Measurements from ENCODE around the gene GBGT1. TPM values are rescaled to one million over a fixed set of nuclear protein-coding genes. Genes with fewer than 3 reads are reported as not detected.

Gene GBGT1
- total and polyA plus RNA-seq, 4 donors = 6.1 to 42.9 (median 23.2) TPM

- peaks cover 0 to 15% (median 7%) of the 10 kb centered on the region in 3 donors for H3K27me3 ChIP-seq (ENCODE audit: control insufficient read depth in 3 of 3, insufficient read depth in 3 of 3, low read length in 2 of 3)
- no peak overlapping the region for H3K27ac ChIP-seq (ENCODE audit: low read depth in 1 of 2, low read length in 1 of 2)
- ATAC-seq (ENCODE audit: insufficient read depth, low FRiP score) (no peak), DNase-seq (no peak)
- H3K36me3 ChIP-seq (ENCODE audit: control insufficient read depth in 4 of 4, insufficient read depth in 4 of 4, low read length in 4 of 4) = no peaks in the 10 kb centered on the region
- no peaks in the 10 kb centered on the region for H3K9me3 ChIP-seq (ENCODE audit: control insufficient read depth in 4 of 4, insufficient read depth in 3 of 4, low read length in 3 of 4)
- 84 to 90% methylated on average over 6 of the region's 6 CpGs for WGBS, 2 donors
- H3K4me1 ChIP-seq (ENCODE audit: control insufficient read depth in 5 of 5, insufficient read depth in 5 of 5, low read length in 5 of 5) = no peaks in the 10 kb centered on the region
- H3K4me3 ChIP-seq = no peak overlapping the region
- TF ChIP-seq, protein P1, sequence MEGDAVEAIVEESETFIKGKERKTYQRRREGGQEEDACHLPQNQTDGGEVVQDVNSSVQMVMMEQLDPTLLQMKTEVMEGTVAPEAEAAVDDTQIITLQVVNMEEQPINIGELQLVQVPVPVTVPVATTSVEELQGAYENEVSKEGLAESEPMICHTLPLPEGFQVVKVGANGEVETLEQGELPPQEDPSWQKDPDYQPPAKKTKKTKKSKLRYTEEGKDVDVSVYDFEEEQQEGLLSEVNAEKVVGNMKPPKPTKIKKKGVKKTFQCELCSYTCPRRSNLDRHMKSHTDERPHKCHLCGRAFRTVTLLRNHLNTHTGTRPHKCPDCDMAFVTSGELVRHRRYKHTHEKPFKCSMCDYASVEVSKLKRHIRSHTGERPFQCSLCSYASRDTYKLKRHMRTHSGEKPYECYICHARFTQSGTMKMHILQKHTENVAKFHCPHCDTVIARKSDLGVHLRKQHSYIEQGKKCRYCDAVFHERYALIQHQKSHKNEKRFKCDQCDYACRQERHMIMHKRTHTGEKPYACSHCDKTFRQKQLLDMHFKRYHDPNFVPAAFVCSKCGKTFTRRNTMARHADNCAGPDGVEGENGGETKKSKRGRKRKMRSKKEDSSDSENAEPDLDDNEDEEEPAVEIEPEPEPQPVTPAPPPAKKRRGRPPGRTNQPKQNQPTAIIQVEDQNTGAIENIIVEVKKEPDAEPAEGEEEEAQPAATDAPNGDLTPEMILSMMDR (IDR thresholded peaks at IDR 0.05; ENCODE audit: control extremely low read depth, extremely low read depth) = no peak
- H3K9ac ChIP-seq (ENCODE audit: insufficient read depth in 1 of 2, low read length in 2 of 2) = no peak overlapping the region
These were observed 23.0 kb upstream of the GBGT1 start for GRCh38 chr9:133186736-133187135.

- no peaks in the 10 kb centered on the region for H3K9me3 ChIP-seq (ENCODE audit: control insufficient read depth in 4 of 4, insufficient read depth in 3 of 4, low read length in 3 of 4)
- H3K36me3 ChIP-seq (ENCODE audit: control insufficient read depth in 4 of 4, insufficient read depth in 4 of 4, low read length in 4 of 4) = no peaks in the 10 kb centered on the region
- TF ChIP-seq, protein P1 (IDR thresholded peaks at IDR 0.05; ENCODE audit: control extremely low read depth, extremely low read depth) = peak; percentile 24
- H3K27ac ChIP-seq (ENCODE audit: low read depth in 1 of 2, low read length in 1 of 2) = no peak overlapping the region
- WGBS, 2 donors = 6 to 10% methylated on average over 7 of the region's 8 CpGs
- DNase-seq (peak; percentile 64 to 83 (median 81)), ATAC-seq (ENCODE audit: insufficient read depth, low FRiP score) (peak; percentile 60)
- H3K9ac ChIP-seq (ENCODE audit: insufficient read depth in 1 of 2, low read length in 2 of 2) = no peak overlapping the region
- H3K4me1 ChIP-seq (ENCODE audit: control insufficient read depth in 5 of 5, insufficient read depth in 5 of 5, low read length in 5 of 5) = no peaks in the 10 kb centered on the region
- H3K4me3 ChIP-seq = no peak overlapping the region
- H3K27me3 ChIP-seq (ENCODE audit: control insufficient read depth in 3 of 3, insufficient read depth in 3 of 3, low read length in 2 of 3) = peaks cover 0 to 15% (median 7%) of the 10 kb centered on the region in 3 donors
These were observed 21.3 kb upstream of the GBGT1 start for GRCh38 chr9:133184971-133185370.

DNA sequence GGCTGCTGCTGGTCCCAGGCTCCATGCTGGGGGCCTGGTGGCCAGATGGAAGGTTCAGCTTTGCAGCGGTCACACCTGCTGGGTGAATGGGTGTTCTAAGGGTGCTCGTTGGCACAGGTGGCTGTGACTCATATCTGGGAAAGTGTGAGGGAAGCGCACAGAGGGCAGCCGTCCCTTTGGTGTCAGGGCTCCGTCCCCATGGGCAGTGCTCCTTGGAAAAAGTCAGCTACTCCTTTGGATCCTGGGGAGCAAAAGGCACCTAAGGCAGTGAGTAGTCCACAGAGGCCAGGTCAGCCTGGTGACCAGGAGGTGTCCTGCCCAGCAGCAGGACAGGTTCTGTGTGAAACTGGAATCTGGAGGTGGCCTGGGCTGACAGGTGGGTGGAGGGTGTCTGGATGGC lies 18.4 kb upstream of the GBGT1 start:
- Histone ChIP-seq H3K27me3 (ENCODE audit: control insufficient read depth in 3 of 3, insufficient read depth in 3 of 3, low read length in 2 of 3) (peaks cover 0 to 14% (median 7%) of the 10 kb centered on the region in 3 donors), H3K27ac (ENCODE audit: low read depth in 1 of 2, low read length in 1 of 2) (no peak overlapping the region), H3K36me3 (ENCODE audit: control insufficient read depth in 4 of 4, insufficient read depth in 4 of 4, low read length in 4 of 4) (no peaks in the 10 kb centered on the region), H3K9me3 (ENCODE audit: control insufficient read depth in 4 of 4, insufficient read depth in 3 of 4, low read length in 3 of 4) (no peaks in the 10 kb centered on the region), H3K4me1 (ENCODE audit: control insufficient read depth in 5 of 5, insufficient read depth in 5 of 5, low read length in 5 of 5) (no peaks in the 10 kb centered on the region), H3K9ac (ENCODE audit: insufficient read depth in 1 of 2, low read length in 2 of 2) (no peak overlapping the region), H3K4me3 (no peak overlapping the region)
- ATAC-seq (ENCODE audit: insufficient read depth, low FRiP score) (no peak), DNase-seq (no peak)
- TF ChIP-seq, protein P1 (IDR thresholded peaks at IDR 0.05; ENCODE audit: control extremely low read depth, extremely low read depth) = no peak
- 85 to 90% methylated on average over 5 of the region's 5 CpGs for WGBS, 2 donors

GRCh38 chr9:133181561-133181960 lies 17.8 kb upstream of the GBGT1 start:
- Histone ChIP-seq H3K36me3 (ENCODE audit: control insufficient read depth in 4 of 4, insufficient read depth in 4 of 4, low read length in 4 of 4) (no peaks in the 10 kb centered on the region), H3K4me1 (ENCODE audit: control insufficient read depth in 5 of 5, insufficient read depth in 5 of 5, low read length in 5 of 5) (no peaks in the 10 kb centered on the region), H3K9me3 (ENCODE audit: control insufficient read depth in 4 of 4, insufficient read depth in 3 of 4, low read length in 3 of 4) (no peaks in the 10 kb centered on the region), H3K27ac (ENCODE audit: low read depth in 1 of 2, low read length in 1 of 2) (no peak overlapping the region), H3K9ac (ENCODE audit: insufficient read depth in 1 of 2, low read length in 2 of 2) (no peak overlapping the region), H3K4me3 (no peak overlapping the region), H3K27me3 (ENCODE audit: control insufficient read depth in 3 of 3, insufficient read depth in 3 of 3, low read length in 2 of 3) (peaks cover 0 to 11% (median 7%) of the 10 kb centered on the region in 3 donors)
- TF ChIP-seq, protein P1 (IDR thresholded peaks at IDR 0.05; ENCODE audit: control extremely low read depth, extremely low read depth) = no peak
- no peak for DNase-seq
- WGBS, 2 donors = 57 to 67% methylated on average over 3 of the region's 3 CpGs
- ATAC-seq (ENCODE audit: insufficient read depth, low FRiP score) = no peak
